Activated T-helper 1 cell treated with Interleukin-2 at 50 U/mL for 16 hours (primary cell): ENCODE results near the gene CEACAM4.

Experiments used
- DNase-seq: peaks from one replicate; pipeline ENCODE4 v3.0.0-alpha.2; 2020; ENCODE audit warnings: low read depth

The CEACAM4 gene

GRCh38 chr19:41617941-41618730 is 8.7 kb downstream of the CEACAM4 start:
- no peak for DNase-seq

GRCh38 chr19:41616792-41617621 is 9.9 kb downstream of the CEACAM4 start:
- no peak for DNase-seq

- no peak for DNase-seq
Measured at GRCh38 chr19:41615207-41615606, 11.7 kb downstream of the CEACAM4 start.

- no peak for DNase-seq
Measured at GRCh38 chr19:41612483-41612882, 14.4 kb downstream of the CEACAM4 start.

GRCh38 chr19:41610789-41611188 is 16.1 kb downstream of the CEACAM4 start:
- no peak for DNase-seq

GRCh38 chr19:41607668-41608067 is 19.2 kb downstream of the CEACAM4 start:
- DNase-seq: no peak

- no peak for DNase-seq
Measured at GRCh38 chr19:41606215-41606837, 20.5 kb downstream of the CEACAM4 start.

GRCh38 chr19:41604831-41605230 is 22.0 kb downstream of the CEACAM4 start:
- no peak for DNase-seq

GRCh38 chr19:41601771-41602170 is 25.1 kb downstream of the CEACAM4 start:
- DNase-seq: no peak

GRCh38 chr19:41599175-41599966 is 27.5 kb downstream of the CEACAM4 start:
- DNase-seq: no peak

- DNase-seq: peak; percentile 45
Measured at GRCh38 chr19:41597600-41598041, 29.3 kb downstream of the CEACAM4 start.

GRCh38 chr19:41595890-41596280 is 31.0 kb downstream of the CEACAM4 start:
- no peak for DNase-seq

- peak; percentile 47 for DNase-seq
Measured at GRCh38 chr19:41595258-41595889, 31.5 kb downstream of the CEACAM4 start.

- DNase-seq: no peak
Measured at GRCh38 chr19:41591951-41592562, 34.8 kb downstream of the CEACAM4 start.

- no peak for DNase-seq
Measured at GRCh38 chr19:41590936-41591335, 35.9 kb downstream of the CEACAM4 start.

GRCh38 chr19:41589371-41589770 is 37.5 kb downstream of the CEACAM4 start:
- no peak for DNase-seq

- DNase-seq: no peak
Measured at GRCh38 chr19:41588497-41589209, 38.2 kb downstream of the CEACAM4 start.

- no peak for DNase-seq
Measured at GRCh38 chr19:41587838-41588210, 39.0 kb downstream of the CEACAM4 start.

GRCh38 chr19:41587101-41587837 is 39.6 kb downstream of the CEACAM4 start:
- DNase-seq: no peak

- no peak for DNase-seq
Measured at GRCh38 chr19:41586064-41586463, 40.8 kb downstream of the CEACAM4 start.
